ENCODE measurements around the gene IGF2BP1.
"Not testable (repeated sequence)": the region's sequence is repeated elsewhere in the genome, so short reads cannot be mapped to it uniquely, and the experiment has no call there.

IGF2BP1 gene

DNA sequence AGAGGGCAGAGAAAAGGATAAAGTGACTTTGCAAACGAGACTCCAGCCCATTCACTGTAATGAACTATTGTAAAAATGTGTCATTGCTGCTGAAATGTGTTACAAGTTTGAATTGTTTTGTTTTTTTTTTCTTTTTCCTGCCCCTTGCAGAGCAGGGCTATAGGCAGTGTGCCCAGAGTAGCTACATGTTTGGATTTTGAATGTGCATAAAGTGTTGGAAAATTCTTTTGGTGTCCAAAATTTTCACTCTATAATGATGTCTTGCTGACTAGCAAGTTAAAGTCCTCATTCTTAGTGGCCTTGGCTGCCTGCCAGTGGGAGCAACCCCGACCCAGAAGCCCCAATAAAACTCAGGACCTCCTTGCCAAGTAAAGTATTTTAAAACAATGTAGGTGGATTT lies 66.5 kb downstream of the IGF2BP1 start:
- no peak for DNase-seq

DNA sequence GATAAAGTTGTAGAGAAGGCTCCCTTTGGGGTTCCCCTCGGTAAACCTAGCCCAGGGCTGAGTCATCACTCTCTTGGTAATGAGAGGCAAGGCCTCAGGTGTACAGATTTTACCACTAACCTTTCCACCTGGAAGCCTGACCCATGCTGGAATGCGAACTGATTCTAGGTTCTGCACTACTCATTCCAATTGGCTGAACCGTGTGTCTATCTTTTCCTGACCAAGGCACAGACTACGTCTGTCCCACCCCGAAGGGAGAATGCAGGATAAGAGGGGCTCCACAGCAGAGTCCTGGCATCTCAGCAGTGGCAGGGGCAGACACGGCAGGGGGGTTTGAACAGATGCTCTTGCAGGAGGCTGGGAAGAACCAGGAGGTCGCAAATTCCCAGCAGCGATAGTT lies 70.0 kb downstream of the IGF2BP1 start:
- no peak for DNase-seq

DNA sequence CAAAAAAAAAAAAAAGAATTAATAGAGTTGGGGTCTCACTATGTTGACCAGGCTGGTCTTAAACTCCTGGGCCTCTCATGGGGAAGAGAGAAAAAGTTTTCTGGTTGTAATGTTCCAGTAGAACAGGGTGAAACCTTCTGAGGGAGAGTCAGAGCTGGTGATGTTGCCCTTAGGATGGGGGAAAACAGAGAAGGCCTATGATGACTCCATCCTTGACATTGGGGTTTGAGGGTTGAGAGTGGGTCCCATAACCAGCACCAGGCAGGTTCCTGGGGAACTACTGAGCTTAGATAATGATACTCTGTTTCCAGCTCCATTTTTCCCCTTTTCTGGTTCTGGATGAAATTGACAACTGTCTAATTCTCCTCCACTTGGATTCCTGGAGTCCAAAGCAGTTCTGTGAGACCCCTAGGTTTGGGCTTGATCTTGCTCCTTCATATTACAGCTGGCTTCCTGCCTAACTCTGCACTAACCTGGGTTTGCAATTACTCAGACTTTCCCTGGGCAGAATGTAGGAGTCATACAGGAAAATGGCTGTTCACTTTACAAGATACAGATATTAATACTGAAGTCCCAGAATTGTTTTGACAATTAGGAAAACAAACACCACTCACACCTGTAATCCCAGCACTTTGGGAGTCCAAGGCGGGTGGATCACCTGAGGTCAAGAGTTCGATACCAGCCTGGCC lies 72.5 kb downstream of the IGF2BP1 start:
- no peak for DNase-seq

DNA sequence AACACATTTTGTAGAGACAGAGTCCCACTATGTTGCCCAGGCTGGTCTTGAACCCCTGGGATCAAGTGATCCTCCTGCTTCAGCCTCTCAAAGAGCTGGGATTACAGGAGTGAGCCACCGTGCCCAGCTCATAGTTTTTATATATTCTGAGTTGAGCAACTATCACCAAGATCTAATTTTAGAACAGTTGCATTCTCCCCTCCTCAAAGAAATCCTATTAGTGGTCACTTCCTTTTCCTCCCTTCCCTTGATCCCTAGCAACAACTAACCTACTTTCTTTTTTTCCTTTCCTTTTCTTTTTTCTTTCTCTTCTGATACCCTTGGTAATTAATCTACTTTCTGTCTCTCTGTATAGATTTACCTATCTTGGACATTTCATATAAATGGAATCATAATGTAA lies 73.9 kb downstream of the IGF2BP1 start:
- DNase-seq: no peak

DNA sequence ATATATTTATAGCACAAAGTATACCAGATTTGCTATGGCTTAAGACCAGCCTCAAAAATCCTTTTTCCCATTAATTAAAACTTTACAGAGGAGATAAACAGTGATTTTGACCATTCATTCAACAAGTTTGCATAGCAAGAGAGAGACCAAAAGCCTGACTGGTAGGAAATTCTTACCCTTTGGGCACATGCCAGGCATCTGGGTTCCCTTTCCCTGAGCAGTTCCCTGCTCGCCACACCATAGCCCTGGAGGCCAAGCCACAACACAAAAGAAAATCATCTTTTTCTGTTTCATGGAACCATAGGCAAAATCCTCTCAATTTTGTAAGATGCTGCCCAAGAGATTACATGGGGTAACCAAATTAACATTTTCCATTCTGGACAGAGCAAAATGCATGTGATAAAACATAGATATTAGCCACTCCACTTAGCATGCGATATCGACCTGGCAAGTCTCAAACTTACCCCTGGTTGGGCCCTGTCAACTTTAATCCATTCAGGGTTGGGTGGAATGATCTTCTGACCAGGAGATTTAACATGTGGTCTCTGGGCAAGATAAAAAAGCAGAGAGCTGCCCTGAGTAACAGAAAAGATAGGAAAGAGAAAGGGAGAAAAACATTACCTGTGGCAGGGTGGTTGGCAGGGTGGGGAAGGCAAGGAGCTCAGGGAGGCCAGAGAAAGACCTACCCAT lies 77.8 kb downstream of the IGF2BP1 start:
- DNase-seq: no peak

DNA sequence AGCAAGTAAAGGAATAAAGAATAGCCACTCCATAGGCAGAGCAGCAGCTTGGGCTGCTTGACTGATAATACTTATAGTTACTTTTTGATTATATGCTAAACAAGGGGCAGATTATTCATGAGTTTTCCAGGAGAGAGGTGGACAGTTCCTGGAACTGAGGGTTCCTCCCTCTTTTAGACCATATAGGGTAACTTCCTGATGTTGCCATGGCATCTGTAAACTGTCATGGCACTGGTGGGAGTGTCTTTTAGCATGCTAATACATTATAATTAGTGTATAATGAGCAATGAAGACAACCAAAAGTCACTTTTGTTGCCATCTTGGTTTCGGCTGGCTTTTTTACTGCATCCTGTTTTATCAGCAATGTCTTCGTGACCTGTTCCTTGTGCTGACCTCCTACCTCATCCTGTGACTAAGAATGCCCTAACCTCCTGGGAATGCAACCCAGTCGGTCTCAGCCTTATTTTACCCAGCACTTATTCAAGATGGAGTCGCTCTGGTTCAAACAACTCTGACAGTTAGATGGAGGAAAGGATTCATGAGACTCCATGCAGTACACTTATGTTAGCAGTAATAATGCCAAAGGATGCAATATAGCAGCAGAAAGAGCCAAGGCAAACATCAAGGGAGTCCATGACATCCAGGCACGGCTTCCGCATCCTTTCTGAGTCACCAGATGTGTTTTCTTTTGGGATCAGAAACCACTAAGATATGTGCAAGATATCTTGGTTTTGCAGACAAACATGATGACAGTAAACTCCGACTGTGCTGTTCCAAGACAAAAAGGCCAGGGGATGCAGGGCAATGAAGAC lies 79.6 kb downstream of the IGF2BP1 start:
- DNase-seq: peak; percentile 12

DNA sequence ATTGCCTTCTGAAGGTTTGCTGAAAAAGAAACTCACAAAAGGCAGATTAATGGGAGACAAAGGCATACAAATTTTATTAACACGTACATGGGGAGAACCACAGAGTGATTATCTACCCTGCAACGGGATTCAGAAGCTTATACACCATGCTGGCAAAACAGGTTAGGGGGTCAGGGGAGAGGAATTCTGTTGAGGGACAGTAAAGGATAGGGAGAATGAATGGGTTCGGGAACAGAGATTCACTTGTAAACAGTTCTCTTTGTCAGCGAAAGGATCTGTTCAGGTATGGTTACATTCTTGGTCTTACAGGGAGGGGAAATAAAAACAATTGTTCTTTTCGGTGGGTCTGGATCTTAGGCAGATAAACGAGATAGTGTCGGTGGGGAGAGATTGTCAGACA lies 81.1 kb downstream of the IGF2BP1 start:
- no peak for DNase-seq

DNA sequence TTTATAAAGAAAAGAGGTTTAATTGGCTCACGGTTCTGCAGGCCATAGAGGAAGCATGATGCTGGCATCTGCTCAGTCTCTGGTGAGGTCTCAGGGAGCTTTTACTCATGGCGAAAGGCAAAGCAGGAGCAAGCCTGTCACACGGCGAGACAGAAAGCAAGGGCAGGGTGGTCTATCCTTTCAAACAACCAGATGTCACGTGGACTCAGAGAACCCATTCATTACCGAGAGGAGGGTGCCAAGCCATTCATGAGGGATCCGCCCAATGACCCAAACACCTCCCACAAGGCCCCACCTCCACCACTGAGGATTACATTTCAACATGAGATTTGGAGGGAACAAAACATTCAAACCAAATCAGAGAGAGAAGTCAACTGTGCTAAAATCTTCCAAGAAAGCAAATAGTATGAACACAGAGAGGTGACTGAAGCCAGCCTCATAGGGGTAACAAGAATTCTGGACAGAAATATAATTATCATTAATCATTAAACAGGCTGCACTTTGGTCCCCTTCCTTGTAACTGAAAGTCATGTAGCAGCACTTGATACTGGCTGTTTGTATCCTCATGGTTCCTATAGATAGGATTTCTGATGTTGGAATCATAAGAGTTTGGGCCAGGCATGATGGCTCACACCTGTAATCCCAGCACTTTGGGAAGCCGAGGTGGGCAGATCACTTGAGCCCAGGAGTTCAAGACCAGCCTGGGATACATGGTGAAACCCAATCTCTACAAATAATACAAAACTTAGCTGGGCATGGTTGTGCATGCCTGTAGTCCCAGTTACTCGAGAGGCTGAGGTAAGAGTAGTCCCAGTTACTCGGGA lies 82.9 kb downstream of the IGF2BP1 start:
- DNase-seq: no peak

DNA sequence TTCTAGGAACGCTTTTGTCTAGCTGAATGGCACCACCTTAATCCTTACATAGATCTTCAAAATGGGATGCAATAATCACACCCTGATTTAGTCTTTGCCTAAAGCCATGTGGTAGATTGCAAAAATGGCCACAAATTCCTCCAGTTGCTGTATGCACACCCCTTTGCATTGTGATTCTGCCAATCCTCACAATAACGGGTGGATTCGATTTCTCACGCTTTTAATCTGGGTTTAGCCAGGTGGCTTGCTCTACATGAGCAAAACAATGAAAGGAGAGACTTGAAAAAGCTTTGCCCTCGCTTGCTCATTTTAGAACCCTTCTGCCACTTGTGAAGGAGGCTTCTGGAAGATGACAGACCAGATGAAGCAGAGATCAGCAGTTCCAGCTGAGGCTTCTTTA lies 85.0 kb downstream of the IGF2BP1 start:
- no peak for DNase-seq

DNA sequence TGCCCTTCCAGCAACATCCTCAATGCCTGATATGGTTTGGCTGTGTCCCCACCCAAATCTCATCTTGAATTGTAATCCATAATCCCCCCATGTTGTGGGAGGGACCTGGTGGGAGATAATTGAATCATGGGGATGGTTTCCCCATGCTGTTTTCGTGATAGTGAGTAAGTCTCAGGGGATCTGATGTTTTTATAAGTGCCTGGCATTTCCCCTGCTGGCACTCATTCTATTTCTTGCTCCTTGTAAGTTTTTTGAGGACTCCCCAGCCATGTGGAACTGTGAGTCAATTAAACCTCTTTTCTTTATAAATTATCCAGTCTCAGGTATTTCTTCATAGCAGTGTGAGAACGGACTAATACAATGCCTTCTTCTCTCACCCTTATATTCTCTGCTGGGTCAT lies 87.9 kb downstream of the IGF2BP1 start:
- not testable (repeated sequence) for DNase-seq

DNA sequence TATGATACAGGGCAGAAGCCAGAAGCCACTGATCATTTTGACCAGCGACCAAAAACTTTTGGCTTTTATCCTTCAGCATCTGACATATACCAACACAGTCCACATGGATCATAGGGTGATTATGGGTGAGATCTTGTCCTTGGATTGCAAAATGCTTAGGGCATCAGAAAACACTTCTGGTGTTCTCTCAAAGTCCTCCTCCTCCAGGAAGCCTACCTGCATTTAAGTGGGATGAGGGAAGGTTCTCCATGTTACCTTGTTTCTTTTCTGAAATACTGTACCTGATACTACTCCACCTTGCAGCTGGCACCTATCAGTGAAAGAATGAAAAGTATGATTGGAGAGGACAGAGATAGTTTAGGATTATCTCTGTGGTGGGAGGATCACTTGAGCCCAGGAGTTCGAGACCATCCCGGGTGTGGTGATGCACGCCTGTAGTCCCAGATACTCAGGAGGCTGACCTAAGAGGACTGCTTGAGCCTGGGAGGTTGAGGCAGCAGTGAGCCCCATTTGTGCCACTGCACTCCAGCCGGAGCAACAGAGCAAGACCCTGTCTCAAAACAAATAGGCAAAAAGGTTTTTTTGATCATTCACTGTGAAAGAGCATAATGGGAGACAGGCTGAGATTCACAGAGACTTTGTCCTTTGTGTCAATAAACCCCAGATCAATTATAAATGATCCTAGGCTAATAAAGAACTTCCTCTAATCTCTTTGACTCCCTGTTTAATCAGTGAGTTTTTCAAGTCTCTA lies 88.6 kb downstream of the IGF2BP1 start:
- no peak for DNase-seq

DNA sequence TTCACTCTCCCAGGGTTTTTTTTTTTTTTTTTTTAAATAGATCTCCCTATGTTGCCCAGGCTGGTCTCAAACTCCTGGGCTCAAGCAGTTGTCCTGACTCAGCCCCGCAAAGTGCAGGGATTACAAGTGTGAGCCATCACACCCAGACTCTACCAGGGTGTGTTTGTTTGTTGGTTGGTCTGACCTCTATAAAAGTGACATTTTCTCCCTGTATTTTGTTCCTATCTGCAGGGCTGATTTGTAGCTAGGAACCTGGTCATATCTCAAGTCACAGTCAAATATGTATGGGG lies 89.1 kb downstream of the IGF2BP1 start:
- DNase-seq: no peak

DNA sequence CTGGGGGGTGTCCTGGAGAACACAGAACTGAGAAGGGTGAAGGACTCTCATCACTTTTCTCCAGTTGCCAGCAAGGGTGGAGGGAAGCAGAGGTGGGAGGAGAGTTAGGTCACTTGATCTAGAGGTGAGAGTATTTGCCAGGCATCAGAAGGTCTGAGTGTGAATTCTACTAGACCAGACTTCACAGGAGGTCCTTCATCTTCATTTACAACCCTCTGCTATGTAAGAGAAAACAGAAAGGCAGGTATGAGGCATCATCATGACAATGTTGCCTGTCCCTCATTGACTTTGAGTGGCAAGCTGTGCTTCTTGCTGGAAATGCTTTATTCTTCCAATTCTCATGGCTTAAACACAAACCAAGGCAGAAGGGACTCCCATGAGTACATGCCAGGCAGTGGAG lies 89.5 kb downstream of the IGF2BP1 start:
- DNase-seq: no peak

DNA sequence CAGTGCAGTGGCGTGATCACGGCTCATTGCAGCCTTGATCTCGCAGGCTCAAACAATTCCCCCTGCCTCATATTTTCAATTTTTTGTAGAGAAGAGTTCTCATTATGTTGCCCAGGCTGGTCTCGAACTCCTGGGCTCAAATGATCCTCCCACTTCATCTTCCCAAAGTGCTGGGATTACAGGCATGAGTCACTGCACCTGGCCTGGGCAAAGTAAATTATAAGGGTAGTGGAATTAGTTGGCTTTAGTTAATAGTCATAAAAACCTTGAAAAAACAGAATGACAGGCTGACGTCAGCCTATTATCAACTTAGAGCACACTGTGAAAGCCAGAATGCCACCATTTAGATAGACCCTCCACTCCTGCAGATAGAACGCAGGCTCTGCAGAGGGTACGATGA lies 91.9 kb downstream of the IGF2BP1 start:
- DNase-seq: no peak

DNA sequence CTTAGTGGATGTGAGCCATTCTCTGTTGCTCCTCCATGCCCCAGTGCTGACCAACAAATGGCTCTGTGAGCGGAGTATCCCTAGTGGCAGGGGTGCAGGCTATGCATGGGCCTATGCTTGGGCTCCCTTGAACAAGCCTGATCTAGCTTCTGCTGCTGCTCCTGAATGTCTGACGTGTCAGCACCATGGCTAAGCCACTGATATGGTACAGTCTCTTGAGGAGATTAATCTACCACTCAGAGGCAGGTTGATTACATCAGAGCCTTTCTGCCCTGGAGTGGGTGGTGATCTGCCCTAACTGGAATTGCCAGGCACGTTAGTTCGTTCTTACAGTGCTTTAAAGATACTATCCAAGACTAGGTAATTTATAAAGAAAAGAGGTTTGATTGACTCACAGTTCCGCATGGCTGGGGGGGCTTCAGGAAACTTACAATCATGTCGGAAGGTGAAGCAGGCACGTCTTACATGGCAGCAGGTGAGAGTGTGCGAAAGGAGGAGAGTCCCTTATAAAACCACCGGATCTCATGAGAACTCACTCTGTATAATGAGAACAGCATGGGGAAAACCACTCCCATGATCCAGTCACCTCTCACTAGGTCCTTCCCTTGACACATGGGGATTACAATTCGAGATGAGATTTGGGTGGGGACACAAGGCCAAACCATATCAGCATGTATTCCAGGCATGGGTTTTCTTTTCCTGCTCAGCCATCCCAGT lies 93.9 kb downstream of the IGF2BP1 start:
- no peak for DNase-seq

DNA sequence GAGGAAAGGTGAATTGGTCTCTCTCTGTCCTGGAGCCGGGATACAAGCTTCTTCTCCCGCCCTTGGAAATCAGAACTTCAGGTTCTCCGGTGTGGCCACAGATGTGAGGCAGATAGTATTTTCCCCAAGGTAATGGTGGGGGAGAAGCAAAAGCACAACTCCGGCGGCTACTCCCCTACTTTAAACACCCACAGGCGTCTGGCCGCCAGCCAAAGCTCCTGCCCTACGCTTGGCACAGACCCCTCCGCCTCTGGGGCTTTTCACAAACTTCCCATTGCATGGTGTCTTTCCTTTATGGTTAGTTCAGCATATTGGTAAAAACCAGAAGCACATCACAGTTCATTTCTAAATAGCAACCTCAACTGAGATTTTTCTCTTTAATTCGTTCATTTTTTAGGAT lies 95.9 kb downstream of the IGF2BP1 start:
- DNase-seq: no peak

DNA sequence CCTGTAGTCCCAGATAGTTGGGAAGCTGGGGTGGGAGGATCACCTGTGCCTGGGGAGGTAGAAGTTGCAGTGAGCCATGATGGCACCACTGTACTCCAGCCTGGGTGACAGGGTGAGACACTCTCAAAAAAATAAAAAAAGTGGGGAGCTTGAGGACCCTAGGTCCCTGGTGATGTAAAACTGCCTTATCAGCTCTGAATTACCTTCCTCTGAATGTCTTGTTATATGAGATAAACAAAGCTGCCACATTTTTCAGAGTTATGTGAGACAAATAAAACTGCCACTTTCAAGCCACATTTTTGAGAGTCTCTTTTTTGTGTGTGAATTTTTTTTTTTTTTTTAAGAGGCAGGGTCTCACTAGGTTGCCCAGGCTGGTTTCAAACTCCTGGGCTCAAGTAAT lies 103.4 kb downstream of the IGF2BP1 start:
- DNase-seq: peak; percentile 61

DNA sequence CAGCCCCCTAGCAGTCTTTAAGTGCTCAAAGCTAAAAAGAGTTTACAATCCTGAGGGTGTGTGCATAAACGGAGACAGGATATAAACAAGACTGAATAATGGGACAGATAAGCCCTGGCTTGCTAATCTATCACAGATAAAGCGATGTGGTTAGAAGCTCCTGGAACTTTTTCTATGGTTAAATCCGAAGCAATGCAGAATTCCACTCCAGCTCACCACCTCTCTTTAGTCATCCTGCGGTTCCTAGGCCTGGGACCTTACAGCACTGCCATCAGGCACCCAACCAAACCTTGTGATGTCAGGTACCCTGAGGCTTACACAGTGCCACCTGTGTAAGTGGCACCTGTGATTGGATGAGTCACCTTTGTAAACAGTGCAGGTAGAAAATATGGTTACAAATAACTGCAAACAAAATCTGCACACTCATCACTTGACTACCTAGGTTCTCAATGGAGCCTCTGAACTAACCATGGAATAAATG lies 103.9 kb downstream of the IGF2BP1 start:
- DNase-seq: peak; percentile 32

DNA sequence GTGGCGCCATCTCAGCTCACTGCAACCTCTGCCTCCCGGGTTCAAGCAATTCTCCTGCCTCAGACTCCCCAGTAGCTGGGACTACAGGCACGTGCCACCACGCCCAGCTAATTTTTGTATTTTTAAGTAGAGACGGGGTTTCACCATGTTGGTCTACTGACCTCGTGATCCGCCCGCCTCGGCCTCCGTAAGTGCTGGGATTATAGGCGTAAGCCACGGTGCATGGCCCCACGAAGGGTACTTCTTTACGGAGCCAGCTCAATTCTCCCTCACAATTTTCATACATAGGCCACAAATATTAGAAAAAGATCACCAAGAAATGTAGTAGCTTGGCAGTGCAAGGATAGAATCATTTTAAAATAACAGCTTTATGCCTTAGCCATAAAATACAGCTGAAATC lies 106.2 kb downstream of the IGF2BP1 start:
- DNase-seq: not testable (repeated sequence)

DNA sequence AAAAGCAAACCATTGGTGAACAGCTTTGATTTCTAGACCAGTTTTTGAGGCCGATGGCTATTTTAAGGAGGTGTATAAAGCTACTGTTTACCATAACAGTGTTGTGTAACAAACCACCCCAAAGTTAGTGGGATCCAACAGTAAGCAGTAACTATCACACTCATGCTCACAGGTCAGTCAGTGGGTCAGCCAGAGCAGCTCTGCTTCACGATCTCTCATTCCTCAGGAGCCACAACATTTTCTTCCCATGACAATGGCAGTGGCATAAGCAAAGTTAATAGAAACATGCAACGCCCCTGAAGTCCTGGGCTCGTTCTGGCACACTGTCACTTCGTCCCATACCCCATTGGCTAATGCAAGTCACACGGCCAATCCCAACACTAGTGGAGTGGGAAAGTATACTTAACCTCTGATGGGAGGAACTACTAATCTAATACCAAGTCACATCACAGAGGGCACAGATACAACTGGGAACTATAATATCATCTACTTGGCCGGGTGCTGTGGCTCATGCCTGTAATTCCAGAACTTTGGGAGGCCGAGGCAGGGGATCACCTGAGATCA lies 107.4 kb downstream of the IGF2BP1 start:
- DNase-seq: no peak
